ENCODE measurements around the gene SLC30A10. TPM values are rescaled to one million over a fixed set of nuclear protein-coding genes. Genes with fewer than 3 reads are reported as not detected.

Gene SLC30A10
- total and polyA plus RNA-seq, 2 donors (not counting 1 experiment from before 2014, with no cell fraction given) = 0.06 TPM; not detected in 1

DNA sequence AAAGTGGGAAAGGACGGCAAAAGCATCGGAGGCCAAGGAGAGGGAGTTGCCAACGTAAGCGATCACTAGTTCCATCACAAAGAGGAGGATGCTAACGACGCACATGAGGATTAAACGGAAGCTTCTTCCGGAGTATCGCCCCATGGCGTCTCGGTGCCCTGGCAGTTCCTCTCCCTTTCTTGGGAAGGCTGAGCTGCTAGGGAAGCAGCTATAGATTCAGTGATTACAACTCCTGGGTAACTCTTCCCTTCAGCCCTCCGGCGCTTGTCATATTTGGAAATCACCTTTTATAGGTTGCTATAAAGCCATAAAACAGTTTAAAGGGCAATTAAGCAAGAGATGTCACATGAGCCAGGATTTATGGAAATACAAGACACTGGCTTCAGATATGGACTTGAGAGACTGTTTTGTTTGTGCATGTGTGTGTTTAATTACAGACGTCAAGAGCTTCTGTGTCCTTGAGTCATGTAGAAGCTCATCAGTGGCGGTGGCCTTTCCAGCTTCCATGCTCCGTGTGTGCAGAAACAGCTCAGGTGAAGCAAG lies 30.6 kb upstream of the SLC30A10 start:
- Histone ChIP-seq H3K9me3 (ENCODE audit: control extremely low read depth in 1 of 3, control insufficient read depth in 2 of 3, insufficient read depth in 1 of 3, low read length in 2 of 3) (no peaks in the 10 kb centered on the region), H3K27ac (ENCODE audit: low read length in 2 of 2) (no peak overlapping the region), H2AFZ (ENCODE audit: insufficient read depth, low read depth, low read length, poor library complexity, severe bottlenecking) (no peak overlapping the region), H3K79me2 (ENCODE audit: control insufficient read depth, insufficient read depth, low read length) (no peaks in the 10 kb centered on the region), H3K4me1 (ENCODE audit: control insufficient read depth in 2 of 2, insufficient read depth in 2 of 2, low read length in 2 of 2) (no peaks in the 10 kb centered on the region), H3K27me3 (replicated peaks in 1 of 4; ENCODE audit: control extremely low read depth in 1 of 4, control insufficient read depth in 3 of 4, insufficient read depth in 4 of 4, low read length in 3 of 4) (no peaks in the 10 kb centered on the region), H3K36me3 (replicated peaks in 1 of 2; ENCODE audit: control extremely low read depth in 1 of 2, control insufficient read depth in 1 of 2, extremely low read depth in 1 of 2, insufficient read depth in 2 of 2, low read length in 1 of 2) (no peaks in the 10 kb centered on the region), H3K9ac (ENCODE audit: low read length) (no peak overlapping the region), H4K20me1 (ENCODE audit: control insufficient read depth, insufficient read depth, low read length, poor library complexity, severe bottlenecking) (no peaks in the 10 kb centered on the region), H3K4me3 (ENCODE audit: control extremely low read depth in 1 of 5, extremely low read depth in 1 of 5, insufficient read depth in 1 of 5, low read depth in 2 of 5, low read length in 4 of 5) (no peak overlapping the region), H3K4me2 (replicated peaks; ENCODE audit: low read depth, low read length, poor library complexity, severe bottlenecking) (no peak overlapping the region)
- WGBS (ENCODE audit: insufficient coverage) = 96% methylated on average over 14 of the region's 16 CpGs
- DNase-seq (no peak), ATAC-seq (ENCODE audit: low read depth) (no peak)
- Mint-ChIP-seq H3K9me3 (ENCODE audit: insufficient read depth) (no peaks in the 10 kb centered on the region), H3K27me3 (peaks cover 3% of the 10 kb centered on the region), H3K4me1 (no peaks in the 10 kb centered on the region), H3K4me3 (no peak overlapping the region), H3K27ac (no peak overlapping the region)
- POLR2A ChIA-PET = no interaction called here
- CTCF ChIA-PET = no interaction called here
- no peak for TF ChIP-seq EZH2 (IDR thresholded peaks at IDR 0.05; ENCODE audit: borderline replicate concordance, insufficient read depth, low read depth, low read length, poor library complexity, severe bottlenecking)
- TF ChIP-seq CTCF (IDR thresholded peaks at IDR 0.05) = no peak
- intact Hi-C loops (cut with micrococcal nuclease) = no loop called here

GRCh38 chr1:219954736-219955421 lies 26.5 kb upstream of the SLC30A10 start:
- Histone ChIP-seq H3K4me3 (ENCODE audit: control extremely low read depth in 1 of 5, extremely low read depth in 1 of 5, insufficient read depth in 1 of 5, low read depth in 2 of 5, low read length in 4 of 5) (no peak overlapping the region), H3K36me3 (replicated peaks in 1 of 2; ENCODE audit: control extremely low read depth in 1 of 2, control insufficient read depth in 1 of 2, extremely low read depth in 1 of 2, insufficient read depth in 2 of 2, low read length in 1 of 2) (no peaks in the 10 kb centered on the region), H2AFZ (ENCODE audit: insufficient read depth, low read depth, low read length, poor library complexity, severe bottlenecking) (no peak overlapping the region), H3K4me1 (ENCODE audit: control insufficient read depth in 2 of 2, insufficient read depth in 2 of 2, low read length in 2 of 2) (no peaks in the 10 kb centered on the region), H3K9me3 (ENCODE audit: control extremely low read depth in 1 of 3, control insufficient read depth in 2 of 3, insufficient read depth in 1 of 3, low read length in 2 of 3) (no peaks in the 10 kb centered on the region), H3K4me2 (replicated peaks; ENCODE audit: low read depth, low read length, poor library complexity, severe bottlenecking) (no peak overlapping the region), H4K20me1 (ENCODE audit: control insufficient read depth, insufficient read depth, low read length, poor library complexity, severe bottlenecking) (no peaks in the 10 kb centered on the region), H3K27ac (ENCODE audit: low read length in 2 of 2) (no peak overlapping the region), H3K9ac (ENCODE audit: low read length) (no peak overlapping the region), H3K79me2 (ENCODE audit: control insufficient read depth, insufficient read depth, low read length) (no peaks in the 10 kb centered on the region), H3K27me3 (replicated peaks in 1 of 4; ENCODE audit: control extremely low read depth in 1 of 4, control insufficient read depth in 3 of 4, insufficient read depth in 4 of 4, low read length in 3 of 4) (no peaks in the 10 kb centered on the region)
- peaks cover 3% of the 10 kb centered on the region for H3K27me3 Mint-ChIP-seq
- intact Hi-C loops (cut with micrococcal nuclease) = no loop called here
- no peaks in the 10 kb centered on the region for H3K9me3 Mint-ChIP-seq (ENCODE audit: insufficient read depth)
- DNase-seq (no peak), ATAC-seq (ENCODE audit: low read depth) (no peak)
- TF ChIP-seq CTCF (IDR thresholded peaks at IDR 0.05) (no peak), EZH2 (IDR thresholded peaks at IDR 0.05; ENCODE audit: borderline replicate concordance, insufficient read depth, low read depth, low read length, poor library complexity, severe bottlenecking) (no peak)
- 99% methylated on average over 7 of the region's 11 CpGs for WGBS (ENCODE audit: insufficient coverage)
- no peaks in the 10 kb centered on the region for H3K4me1 Mint-ChIP-seq
- no peak overlapping the region for H3K4me3 Mint-ChIP-seq
- ChIA-PET CTCF (no interaction called here), POLR2A (no interaction called here)
- H3K27ac Mint-ChIP-seq = no peak overlapping the region
